GM19397 (cell line): ENCODE data around the gene NPHP4.

Experiments
- ATAC-seq: cut with Tn5 transposase; IDR thresholded peaks from one replicate; pipeline ENCODE4 v1.9.1; 2021; ENCODE audit warnings: mild to moderate bottlenecking, moderate library complexity; ENCODE audit not compliant: unreplicated experiment

Gene NPHP4

DNA sequence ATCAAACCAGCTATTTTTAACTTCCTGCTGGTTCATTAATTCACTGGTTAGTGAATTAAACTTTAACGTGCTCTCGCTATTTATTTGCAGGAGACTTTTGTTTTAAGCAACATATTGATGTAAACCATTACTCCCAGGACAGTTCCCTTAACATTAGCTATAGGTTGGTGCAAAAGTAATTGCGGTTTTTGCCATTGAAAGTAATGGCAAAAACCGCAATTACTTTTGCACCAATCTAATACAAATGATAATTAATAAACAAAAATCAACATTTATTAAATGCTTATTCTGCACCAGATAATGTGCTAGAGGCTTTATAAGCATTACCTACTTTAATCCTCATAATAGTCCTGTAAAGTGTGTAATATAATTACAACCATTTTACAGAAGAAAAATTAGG, 176.5 kb downstream of the NPHP4 start:
- no peak for ATAC-seq

DNA sequence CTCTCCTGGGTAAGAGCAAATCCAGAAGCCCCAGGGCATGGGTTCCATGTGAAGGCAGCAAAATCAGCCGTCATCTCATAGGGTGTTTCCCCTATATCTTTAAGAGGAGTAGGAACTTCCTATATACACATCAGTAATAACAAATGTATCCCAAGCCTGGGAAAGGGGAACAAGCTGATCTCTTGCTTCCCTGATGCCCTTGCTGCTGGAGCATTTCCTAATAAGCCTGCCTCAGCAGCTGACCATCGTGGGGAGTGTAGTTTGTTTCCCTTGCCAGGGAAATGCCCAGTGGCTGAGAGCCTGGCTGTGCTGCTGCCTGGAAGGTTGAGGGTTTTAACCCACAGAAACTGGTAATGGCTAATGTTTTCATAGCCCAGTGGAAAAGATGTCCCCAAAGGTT, 177.0 kb downstream of the NPHP4 start:
- no peak for ATAC-seq

DNA sequence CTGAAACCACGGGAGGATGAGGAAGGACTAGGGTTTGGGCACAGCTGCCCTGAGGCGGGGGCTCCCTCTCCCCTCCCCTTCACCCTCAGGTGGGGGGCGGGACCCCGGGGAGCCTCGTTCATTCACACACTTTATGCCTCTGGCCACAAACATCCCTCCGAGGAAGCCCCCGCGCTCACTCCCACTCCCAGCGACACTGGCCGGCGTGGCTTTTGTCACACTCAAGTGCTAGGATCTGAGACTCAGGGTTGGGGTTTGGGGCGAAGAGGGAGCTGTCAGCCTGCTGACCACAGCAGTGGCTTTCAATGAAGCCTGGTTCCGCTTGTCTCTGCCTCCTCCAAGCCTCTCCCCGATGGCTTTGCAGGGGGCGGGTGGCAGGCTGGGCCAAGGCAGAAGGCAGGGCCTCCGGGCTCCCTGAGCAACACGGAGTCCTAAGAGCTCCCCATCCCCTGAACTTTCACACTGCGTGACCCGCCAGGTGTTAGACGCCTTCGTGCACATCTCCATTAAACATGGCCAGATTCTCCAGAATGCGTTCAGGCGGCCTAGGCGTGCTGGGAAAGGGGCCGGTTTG, 178.1 kb downstream of the NPHP4 start:
- ATAC-seq = no peak

DNA sequence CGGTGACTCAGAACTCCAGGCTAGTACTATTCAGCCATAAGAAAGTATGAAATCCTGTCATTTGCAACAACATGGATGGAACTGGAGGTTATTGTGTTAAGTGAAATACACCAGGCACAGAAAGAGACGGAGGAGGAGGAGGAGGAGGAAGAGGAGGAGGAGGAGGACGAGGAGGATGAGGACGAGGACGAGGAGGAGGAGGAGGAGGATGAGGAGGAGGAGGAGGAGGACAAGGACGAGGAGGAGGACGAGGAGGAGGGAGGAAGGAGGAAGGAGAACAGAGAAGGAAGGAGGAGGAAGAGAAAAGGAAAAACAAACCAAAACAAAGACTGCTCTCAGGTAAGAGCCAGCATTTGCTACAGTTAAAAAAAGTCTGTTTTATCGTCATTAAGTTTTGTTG, 178.7 kb downstream of the NPHP4 start:
- ATAC-seq = no peak
